Measurements from ENCODE around the gene SLX4IP. TPM values are rescaled to one million over a fixed set of nuclear protein-coding genes. Genes with fewer than 3 reads are reported as not detected.

SLX4IP gene
- total RNA-seq, 1 donor from 2014 or later: 4.5 TPM

DNA sequence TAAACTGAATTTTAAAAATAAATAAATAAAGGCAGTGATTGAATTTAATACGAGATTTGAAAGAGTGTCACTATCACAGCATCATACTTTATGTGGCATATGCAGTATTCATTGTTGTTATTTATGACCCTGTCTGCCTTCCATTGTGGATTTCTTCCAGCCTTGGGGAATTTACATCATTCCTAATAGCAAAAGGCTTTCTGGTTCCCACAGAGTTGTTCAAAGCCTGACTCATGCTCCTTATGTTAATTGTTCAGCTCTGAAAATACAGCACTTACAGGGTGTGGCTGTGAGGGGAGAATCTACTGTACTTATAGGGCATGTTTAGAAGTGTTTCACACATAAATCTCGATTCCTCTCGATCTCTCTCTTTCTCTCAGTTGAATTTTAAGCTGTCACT, 184.3 kb downstream of the SLX4IP start:
- Histone ChIP-seq H3K36me3 (no peaks in the 10 kb centered on the region), H3K4me3 (no peak overlapping the region), H3K4me1 (peaks cover 5 to 22% of the 10 kb centered on the region in 2 donors), H3K27ac (peak overlapping the region; percentile 51 to 57), H3K27me3 (no peaks in the 10 kb centered on the region), H3K9me3 (no peaks in the 10 kb centered on the region)
- no peak for DNase-seq (ENCODE audit: low spot score in 2 of 2)
- intact Hi-C loops (cut with DNase I): no loop called here
- TF ChIP-seq, protein P1, sequence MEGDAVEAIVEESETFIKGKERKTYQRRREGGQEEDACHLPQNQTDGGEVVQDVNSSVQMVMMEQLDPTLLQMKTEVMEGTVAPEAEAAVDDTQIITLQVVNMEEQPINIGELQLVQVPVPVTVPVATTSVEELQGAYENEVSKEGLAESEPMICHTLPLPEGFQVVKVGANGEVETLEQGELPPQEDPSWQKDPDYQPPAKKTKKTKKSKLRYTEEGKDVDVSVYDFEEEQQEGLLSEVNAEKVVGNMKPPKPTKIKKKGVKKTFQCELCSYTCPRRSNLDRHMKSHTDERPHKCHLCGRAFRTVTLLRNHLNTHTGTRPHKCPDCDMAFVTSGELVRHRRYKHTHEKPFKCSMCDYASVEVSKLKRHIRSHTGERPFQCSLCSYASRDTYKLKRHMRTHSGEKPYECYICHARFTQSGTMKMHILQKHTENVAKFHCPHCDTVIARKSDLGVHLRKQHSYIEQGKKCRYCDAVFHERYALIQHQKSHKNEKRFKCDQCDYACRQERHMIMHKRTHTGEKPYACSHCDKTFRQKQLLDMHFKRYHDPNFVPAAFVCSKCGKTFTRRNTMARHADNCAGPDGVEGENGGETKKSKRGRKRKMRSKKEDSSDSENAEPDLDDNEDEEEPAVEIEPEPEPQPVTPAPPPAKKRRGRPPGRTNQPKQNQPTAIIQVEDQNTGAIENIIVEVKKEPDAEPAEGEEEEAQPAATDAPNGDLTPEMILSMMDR (IDR thresholded peaks at IDR 0.05): no peak

DNA sequence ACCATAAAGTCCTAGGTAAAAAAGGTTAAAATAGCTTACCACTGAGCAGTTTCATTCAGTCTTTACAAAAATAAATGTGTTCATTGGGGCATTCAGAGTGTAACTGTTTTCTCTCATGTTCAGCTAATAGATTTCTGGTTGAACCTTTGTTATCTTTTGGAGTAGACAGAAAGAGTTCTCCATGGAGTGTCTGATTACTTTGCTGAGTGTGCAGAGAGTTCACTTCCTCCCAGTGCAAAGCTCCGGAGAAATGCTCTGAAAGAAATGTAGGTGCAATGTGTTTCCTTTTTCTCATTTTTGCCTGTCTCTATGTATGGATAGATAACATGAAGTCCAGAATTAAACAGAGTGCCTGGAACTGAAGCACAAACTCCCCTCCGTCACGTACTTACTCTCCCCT, 186.0 kb downstream of the SLX4IP start:
- intact Hi-C loops (cut with DNase I): no loop called here
- no peak for DNase-seq (ENCODE audit: low spot score in 2 of 2)
- H3K36me3 ChIP-seq: no peaks in the 10 kb centered on the region
- H3K4me3 ChIP-seq: no peak overlapping the region
- TF ChIP-seq, protein P1 (IDR thresholded peaks at IDR 0.05): no peak
- H3K4me1 ChIP-seq: peaks cover 5 to 30% of the 10 kb centered on the region in 2 donors
- no peaks in the 10 kb centered on the region for H3K9me3 ChIP-seq
- peak overlapping the region; percentile 70 to 84 for H3K27ac ChIP-seq
- H3K27me3 ChIP-seq: no peaks in the 10 kb centered on the region

DNA sequence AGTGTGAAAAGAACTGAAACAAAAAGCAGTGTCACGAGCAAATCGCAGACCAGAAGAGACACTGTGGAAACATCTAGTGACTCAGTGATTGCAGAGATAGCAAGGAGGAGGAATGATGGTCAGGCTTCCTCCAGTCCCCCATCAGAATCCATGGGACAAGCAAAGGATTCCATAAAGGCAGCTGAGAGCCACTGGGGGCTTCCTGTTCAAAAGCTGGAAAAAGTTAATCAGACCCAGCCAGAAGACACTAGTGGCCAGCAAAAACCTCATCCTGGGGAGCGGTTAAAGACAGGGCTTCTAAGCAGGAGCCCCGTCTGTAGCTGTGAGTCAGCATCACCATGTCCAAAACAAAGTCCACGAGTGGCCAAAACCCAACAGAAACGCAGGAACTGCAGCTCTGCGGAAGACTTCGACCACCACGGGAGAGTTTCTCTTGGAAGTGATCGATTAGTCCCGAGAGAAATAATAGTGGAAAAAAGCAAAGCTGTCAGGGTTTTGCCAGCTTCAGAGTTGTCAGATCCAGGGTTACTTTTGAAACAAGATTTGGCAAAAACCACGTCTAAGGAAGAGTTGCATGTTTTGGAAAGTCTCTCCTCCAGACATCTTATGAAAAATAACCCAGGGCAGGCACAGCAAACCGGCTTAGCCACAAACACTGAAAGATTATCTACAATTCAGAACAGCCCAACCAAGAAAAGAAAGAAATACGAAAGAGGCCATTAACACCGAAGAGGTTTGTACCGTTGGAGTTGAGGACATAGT, 187.7 kb downstream of the SLX4IP start:
- H3K4me3 ChIP-seq: peak overlapping the region; percentile 24 to 59
- DNase-seq (ENCODE audit: low spot score in 2 of 2): peak in 1 of 2 donors; percentile 79
- intact Hi-C loops (cut with DNase I): no loop called here
- peak overlapping the region; percentile 70 to 84 for H3K27ac ChIP-seq
- no peaks in the 10 kb centered on the region for H3K36me3 ChIP-seq
- H3K27me3 ChIP-seq: no peaks in the 10 kb centered on the region
- TF ChIP-seq, protein P1 (IDR thresholded peaks at IDR 0.05): no peak
- H3K4me1 ChIP-seq: peaks cover 5 to 34% of the 10 kb centered on the region in 2 donors
- H3K9me3 ChIP-seq: no peaks in the 10 kb centered on the region

DNA sequence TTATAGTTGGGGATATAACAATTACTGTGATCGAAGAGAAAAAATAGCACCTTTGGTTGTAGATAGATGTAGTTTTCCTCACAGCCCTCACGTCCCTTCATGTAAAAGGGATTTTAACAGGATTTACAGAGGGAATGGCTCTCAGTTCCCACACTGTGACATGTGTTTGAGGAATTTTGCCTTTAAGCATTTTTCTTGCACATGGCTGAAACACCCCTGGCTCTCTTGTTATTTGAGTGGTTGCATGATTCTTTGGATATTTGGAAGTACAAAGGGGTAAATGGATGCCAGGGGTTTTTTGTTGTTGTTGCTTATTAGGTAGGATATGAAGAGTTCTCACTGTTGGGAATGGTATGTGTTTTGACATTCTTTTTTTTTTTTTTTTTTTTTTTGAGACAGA, 190.5 kb downstream of the SLX4IP start:
- intact Hi-C loops (cut with DNase I): no loop called here
- no peaks in the 10 kb centered on the region for H3K9me3 ChIP-seq
- no peak for DNase-seq (ENCODE audit: low spot score in 2 of 2)
- no peaks in the 10 kb centered on the region for H3K27me3 ChIP-seq
- H3K4me1 ChIP-seq: peaks cover 5 to 40% of the 10 kb centered on the region in 2 donors
- H3K27ac ChIP-seq: peak overlapping the region; percentile 10 to 84
- no peak overlapping the region for H3K4me3 ChIP-seq
- TF ChIP-seq, protein P1 (IDR thresholded peaks at IDR 0.05): no peak
- H3K36me3 ChIP-seq: no peaks in the 10 kb centered on the region

DNA sequence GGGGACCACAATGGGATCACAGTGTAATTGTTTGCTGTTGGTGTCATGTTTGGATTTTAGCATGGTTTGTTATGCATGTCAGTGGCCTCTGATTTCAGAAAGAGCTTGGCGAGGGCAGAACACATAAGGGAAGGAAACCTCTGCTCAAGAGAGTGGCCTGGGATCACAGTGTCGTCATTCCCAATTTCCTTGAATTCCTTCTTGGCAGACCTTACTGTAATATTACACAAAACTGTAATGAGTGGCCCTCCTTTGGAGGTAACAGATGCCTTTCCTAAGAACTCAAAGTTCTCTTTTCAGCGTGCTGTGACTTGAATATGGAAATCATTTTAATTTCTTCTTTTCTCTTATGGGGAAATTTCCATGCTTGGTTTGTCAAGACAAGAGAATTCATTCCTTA, 191.8 kb downstream of the SLX4IP start:
- Histone ChIP-seq H3K4me3 (no peak overlapping the region), H3K9me3 (no peaks in the 10 kb centered on the region), H3K27ac (peak overlapping the region in 1 of 2 donors; percentile 56), H3K27me3 (no peaks in the 10 kb centered on the region), H3K4me1 (peaks cover 2 to 45% of the 10 kb centered on the region in 2 donors), H3K36me3 (no peaks in the 10 kb centered on the region)
- intact Hi-C loops (cut with DNase I): no loop called here
- DNase-seq (ENCODE audit: low spot score in 2 of 2): no peak
- TF ChIP-seq, protein P1 (IDR thresholded peaks at IDR 0.05): no peak
